Measurements from ENCODE around the gene MAST1.
A peak's percentile ranks its signal among the peaks of the same experiment; 100 is the strongest.
"Not testable (repeated sequence)": the region's sequence is repeated elsewhere in the genome, so short reads cannot be mapped to it uniquely, and the experiment has no call there.

The MAST1 gene

GRCh38 chr19:12800923-12801465 is 37.3 kb upstream of the MAST1 start:
- no peak for DNase-seq (ENCODE audit: extremely low read depth in 1 of 2, low read depth in 1 of 2)

DNA sequence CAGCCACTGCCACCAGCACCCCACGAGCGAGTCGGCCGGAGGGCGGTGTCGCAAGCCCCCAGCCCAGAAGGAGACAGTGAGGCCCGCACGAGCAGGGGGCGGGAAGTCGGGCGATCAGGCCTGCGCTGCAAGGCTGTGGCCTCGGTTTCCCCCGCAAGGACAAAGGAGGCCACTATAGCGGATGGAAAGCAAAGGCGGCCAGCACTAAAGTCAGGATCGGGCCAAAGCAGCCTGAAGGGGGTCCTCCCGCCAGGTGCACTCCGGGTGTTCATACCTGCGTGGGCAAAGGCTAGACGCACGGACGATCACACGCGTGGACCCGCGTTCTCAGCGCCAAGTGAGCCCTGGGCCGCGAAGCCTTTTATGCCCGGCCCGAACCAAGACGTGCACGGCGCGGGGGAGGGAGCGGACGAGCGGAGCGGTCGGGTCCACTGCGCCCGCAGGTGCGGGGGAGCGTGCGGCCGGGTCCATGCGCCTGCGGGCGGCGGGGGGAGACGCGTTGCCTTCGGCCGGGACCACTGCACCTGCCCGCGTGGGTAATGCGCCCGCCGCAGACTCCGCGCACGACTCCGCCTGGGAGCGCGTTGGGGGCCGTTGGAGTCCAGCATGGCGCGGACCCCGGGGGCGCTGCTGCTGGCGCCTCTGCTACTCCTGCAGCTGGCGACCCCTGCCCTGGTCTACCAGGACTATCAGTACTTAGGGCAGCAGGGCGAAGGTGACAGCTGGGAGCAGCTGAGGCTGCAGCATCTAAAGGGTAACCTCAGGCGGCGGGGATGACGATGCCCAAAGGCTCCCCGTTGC is 36.6 kb upstream of the MAST1 start, which contains the start of the genes PRDX2 and THSD8:
PRDX2 (minus strand) TSS at position 335 of the 801 bp plus-strand sequence. CDS start 539 bp downstream, outside the sequence.
THSD8 (plus strand) TSS at position 604 of the 801 bp plus-strand sequence; CDS start at position 607, 3 bp downstream.
- peak in 1 of 2 donors; percentile 64 for DNase-seq (ENCODE audit: extremely low read depth in 1 of 2, low read depth in 1 of 2)

DNA sequence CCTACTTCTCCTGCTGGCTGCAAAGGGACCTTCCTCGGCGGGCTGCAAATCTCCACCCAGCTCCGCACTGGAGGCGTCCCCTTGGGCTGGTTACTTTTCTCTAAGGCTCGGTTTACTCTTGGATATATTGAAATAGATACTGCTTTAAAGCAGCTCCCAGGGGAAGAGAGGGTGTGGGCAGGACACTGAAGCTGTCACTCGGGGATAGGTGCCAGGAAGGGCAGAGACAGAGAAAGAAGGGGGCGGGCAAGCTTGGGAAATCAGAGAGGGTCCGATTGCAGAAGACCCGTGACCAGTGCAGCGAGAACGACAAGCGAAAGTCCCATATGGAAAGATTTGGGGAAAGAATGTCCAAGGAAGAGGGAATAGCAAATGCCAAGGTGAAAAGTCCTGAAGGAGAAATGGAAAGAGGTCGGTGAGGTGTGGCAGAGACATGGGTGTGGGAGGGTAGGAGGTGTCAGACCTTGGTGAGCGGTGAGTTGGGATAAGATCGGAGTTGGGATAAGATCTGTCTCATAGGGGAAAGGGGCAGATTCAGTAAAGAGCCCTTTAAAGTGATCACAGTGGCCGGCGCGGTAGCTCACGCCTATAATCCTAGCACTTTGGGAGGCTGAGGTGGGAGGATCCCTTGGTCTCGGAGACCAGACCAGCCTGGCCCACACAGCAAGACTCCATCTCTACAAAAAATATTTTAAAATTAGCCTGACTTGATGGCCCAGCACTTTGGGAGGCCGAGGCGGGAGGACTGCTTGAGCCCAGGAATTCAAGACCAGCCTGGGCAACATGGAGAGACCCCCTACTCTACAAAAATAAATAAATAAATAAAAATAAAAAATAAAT is 35.8 kb upstream of the MAST1 start:
- no peak for DNase-seq (ENCODE audit: extremely low read depth in 1 of 2, low read depth in 1 of 2)

GRCh38 chr19:12804051-12804450 is 34.3 kb upstream of the MAST1 start:
- no peak for DNase-seq (ENCODE audit: extremely low read depth in 1 of 2, low read depth in 1 of 2)

- DNase-seq (ENCODE audit: extremely low read depth in 1 of 2, low read depth in 1 of 2), result peak; percentile 64 to 80
Measured at GRCh38 chr19:12806242-12807081, 31.9 kb upstream of the MAST1 start, which contains the start of gene RNASEH2A. Gene RNASEH2A (plus strand): TSS chr19:12806584. CDS start chr19:12806674, 90 bp downstream.

GRCh38 chr19:12815088-12815487 is 23.2 kb upstream of the MAST1 start:
- no peak for DNase-seq (ENCODE audit: extremely low read depth in 1 of 2, low read depth in 1 of 2)

GRCh38 chr19:12817188-12817587 is 21.1 kb upstream of the MAST1 start:
- DNase-seq (ENCODE audit: extremely low read depth in 1 of 2, low read depth in 1 of 2), result not testable (repeated sequence)

- not testable (repeated sequence) for DNase-seq (ENCODE audit: extremely low read depth in 1 of 2, low read depth in 1 of 2)
Measured at GRCh38 chr19:12817810-12818209, 20.5 kb upstream of the MAST1 start.

DNA sequence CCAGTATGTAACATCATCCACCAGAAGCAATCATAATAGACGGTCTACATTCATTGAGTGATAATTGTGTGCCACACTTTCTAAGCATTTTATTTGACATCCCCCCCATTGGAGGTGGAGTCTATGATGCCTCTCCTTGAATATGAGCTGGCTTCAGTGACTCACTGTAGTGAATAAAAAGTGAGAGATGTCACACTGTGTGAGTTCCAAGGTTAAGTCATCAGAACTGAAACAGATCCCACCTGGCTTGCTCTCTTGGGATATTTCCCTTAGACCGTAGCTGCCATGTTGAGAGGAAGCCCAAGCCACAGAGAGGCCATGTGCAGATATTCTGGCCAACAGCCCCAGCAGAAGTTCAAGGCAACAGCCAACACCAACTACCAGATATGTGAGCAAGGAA is 16.6 kb upstream of the MAST1 start:
- no peak for DNase-seq (ENCODE audit: extremely low read depth in 1 of 2, low read depth in 1 of 2)

GRCh38 chr19:12825254-12826131 is 12.8 kb upstream of the MAST1 start:
- DNase-seq (ENCODE audit: extremely low read depth in 1 of 2, low read depth in 1 of 2), result no peak

- no peak for DNase-seq (ENCODE audit: extremely low read depth in 1 of 2, low read depth in 1 of 2)
Measured at GRCh38 chr19:12828494-12828893, 9.8 kb upstream of the MAST1 start.

DNA sequence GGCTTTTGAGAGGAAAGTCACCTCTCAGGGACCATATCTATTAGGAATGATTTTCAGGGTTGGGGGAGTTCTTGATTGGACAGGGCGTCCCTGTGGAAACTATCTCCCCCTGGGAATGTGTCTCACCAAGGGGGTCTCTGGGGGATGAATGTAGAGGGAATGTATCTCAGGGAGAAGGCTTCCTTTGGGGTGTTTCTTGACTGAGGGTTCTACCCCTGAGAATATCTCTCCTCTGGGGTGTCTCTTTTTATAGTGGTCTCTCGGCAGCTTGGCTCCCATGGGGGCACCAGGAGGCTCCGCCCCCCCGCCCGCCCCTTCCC is 4.9 kb upstream of the MAST1 start:
- no peak for DNase-seq (ENCODE audit: extremely low read depth in 1 of 2, low read depth in 1 of 2)

DNA sequence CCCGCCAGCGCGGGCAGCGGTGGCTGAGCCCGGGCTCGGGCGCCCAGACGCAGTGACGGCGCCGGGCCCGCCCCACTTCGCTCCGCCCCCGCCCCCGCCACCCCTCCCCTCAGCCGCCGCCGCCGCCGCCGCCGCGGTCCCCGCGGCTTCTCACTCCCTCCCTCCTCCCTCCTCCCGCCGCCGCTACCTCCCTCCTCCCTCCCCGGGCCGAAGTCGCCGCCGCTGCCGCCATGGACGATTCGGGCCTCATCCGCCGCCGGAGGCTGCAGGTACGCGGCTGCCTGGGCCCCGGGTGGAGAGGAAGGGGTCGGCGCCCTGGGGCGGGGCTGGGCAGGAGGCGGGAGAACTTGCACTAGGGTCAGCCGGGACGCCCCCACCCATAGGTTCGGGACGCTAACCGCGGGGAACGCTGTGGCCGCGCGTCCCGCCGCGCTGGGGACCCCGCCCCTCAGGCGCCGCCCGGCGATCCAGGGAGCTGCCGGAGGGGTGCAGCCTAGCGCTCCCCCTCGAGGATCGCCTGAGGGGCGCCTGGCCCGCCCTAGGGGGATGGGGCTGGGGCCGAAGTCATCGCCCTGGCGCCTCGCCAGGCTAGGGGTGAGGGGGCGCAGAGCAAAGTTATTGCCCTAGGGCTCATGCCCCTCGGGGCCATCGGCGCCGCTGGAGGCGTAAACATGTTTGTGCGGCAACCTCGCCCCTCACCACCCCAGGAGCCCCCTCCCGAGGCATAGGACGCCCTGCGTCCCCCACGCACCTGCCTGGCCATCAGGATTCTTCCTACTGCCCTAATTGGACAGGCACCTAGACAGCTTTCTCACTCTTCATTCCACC is 4.4 kb upstream of the MAST1 start:
- no peak for DNase-seq (ENCODE audit: extremely low read depth in 1 of 2, low read depth in 1 of 2)

DNA sequence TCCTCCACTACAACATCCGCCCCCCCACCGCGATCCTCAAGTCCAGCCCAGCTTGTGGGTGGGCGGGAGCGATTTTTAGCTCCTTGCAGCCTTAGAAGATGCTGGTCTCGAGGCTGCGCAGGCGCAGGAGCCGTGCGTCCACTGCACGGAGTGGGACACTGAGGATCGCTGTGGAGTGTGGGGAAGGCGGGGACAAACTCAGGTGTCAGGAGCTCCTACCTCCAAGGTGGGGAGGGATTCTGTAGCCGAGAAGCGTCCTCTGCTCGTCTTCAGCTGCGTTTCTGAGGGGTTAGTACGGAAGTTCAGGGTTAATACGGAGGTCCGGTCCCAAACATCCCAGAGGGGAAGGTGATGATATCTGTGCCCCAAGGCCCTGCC is 3.8 kb upstream of the MAST1 start, which contains the start of gene RTBDN:
RTBDN (minus strand) TSS at position 14 of the 378 bp plus-strand sequence. CDS start 4,600 bp downstream, outside the sequence.
- DNase-seq (ENCODE audit: extremely low read depth in 1 of 2, low read depth in 1 of 2), result no peak

- DNase-seq (ENCODE audit: extremely low read depth in 1 of 2, low read depth in 1 of 2), result no peak
Measured at GRCh38 chr19:12834976-12835757, 3.1 kb upstream of the MAST1 start.

DNA sequence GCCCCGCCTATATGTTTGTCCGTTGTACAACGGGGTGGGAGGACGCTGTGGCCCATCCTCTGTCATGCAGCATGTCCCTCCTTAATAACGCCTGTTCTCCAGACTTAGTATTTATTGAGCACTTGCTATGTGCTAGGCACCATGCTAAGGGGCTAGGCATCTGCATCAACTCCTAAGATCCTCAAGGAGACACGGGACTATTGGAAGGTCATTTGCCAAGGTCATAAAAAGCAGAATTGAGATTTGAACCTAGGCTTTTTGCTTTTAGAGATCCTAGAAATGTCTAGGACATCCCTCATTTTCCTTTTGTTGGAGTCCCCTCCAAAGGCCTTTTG is 1.8 kb upstream of the MAST1 start:
- DNase-seq (ENCODE audit: extremely low read depth in 1 of 2, low read depth in 1 of 2), result no peak

- no peak for DNase-seq (ENCODE audit: extremely low read depth in 1 of 2, low read depth in 1 of 2)
Measured at GRCh38 chr19:12837225-12837624, 1.1 kb upstream of the MAST1 start.

All from activated CD8-positive, alpha-beta memory T cell treated with anti-CD3 and anti-CD28 coated beads for 1 hour (primary cell).